HG03565 (cell line): Measurements from ENCODE around the gene JUNB.

ENCODE experiments used
- ATAC-seq: cut with Tn5 transposase; IDR thresholded peaks from one replicate; pipeline ENCODE4 v1.9.1; 2021; ENCODE audit warnings: mild to moderate bottlenecking, moderate library complexity; ENCODE audit not compliant: unreplicated experiment

JUNB gene

DNA sequence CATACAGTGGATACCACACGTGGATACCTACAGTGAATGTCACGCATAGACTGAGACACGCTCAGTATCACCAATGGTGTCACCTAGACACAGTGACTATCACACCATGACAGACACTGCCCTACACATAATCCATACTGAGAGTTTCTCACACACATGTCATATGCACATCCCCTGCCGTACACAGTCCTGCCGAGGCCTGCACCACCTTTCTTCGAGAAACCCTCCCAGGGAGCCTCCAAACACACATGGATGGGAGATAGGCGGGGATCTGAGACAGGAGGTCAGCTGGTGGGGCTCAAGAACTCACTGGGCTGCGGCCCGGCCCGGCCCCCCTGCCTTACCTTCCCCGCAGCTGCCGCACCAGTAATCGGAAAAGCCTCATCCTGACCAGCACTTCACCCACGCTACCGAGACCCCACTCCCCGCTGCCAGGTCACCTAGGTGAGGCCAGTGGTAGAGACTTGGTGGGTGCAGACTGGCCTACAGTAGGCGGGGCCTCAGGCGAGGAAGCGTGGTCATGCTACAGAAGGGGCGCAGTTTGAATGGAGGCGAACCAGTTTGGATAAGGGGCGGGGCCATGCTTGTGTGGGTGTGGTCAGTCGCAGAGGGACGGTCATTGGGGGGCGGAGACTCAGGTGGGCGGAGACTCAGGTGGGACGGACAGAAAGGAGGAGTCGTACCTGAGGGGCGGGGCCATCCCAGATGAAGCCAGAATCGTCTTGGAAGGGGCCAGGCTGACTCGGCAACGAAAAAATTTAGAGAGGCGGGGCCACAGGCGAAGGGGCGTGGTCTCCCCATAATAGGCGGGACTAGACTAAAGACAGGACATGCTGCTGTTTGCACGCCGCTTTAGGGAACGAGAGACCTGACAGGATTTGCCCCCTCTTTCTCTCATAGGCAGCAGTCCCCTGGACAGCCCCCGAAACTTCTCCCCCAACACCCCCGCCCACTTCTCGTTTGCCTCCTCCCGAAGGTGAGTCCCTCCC is 49.1 kb downstream of the JUNB start:
- ATAC-seq: no peak

- no peak for ATAC-seq
Measured at GRCh38 chr19:12841094-12841493, 49.8 kb downstream of the JUNB start.

- no peak for ATAC-seq
Measured at GRCh38 chr19:12842511-12842910, 51.2 kb downstream of the JUNB start.
